Activated T-cell treated with anti-CD3 and anti-CD28 coated beads, Interleukin-2, amount 50 U/mL, for 48 hours (primary cell): ENCODE data around the gene UBXN6.

ENCODE experiments used
- DNase-seq, 2 experiments: peaks; one replicate each; pipeline ENCODE4 v3.0.0-alpha.2; 2020

The UBXN6 gene

GRCh38 chr19:4402171-4403004 is 55.2 kb downstream of the UBXN6 start, which contains the start of gene CHAF1A:
TSS of gene CHAF1A (plus strand) at chr19:4402640. CDS start at chr19:4402763, 123 bp downstream.
- peak; percentile 99 for DNase-seq

- no peak for DNase-seq
These were observed 55.8 kb downstream of the UBXN6 start for GRCh38 chr19:4401769-4402170.

- peak; percentile 95 for DNase-seq
These were observed 57.3 kb downstream of the UBXN6 start, which contains the start of gene SH3GL1 for GRCh38 chr19:4400135-4400936. TSS of gene SH3GL1 (minus strand) at chr19:4400547. CDS start at chr19:4400368, 179 bp downstream.

- DNase-seq, result peak in 1 of 2 experiments; percentile 63
These were observed 57.8 kb downstream of the UBXN6 start for GRCh38 chr19:4399812-4400134.

- DNase-seq, result no peak
These were observed 60.4 kb downstream of the UBXN6 start for GRCh38 chr19:4396949-4397783.
